ENCODE results near the gene ATP5PO.

DNA sequence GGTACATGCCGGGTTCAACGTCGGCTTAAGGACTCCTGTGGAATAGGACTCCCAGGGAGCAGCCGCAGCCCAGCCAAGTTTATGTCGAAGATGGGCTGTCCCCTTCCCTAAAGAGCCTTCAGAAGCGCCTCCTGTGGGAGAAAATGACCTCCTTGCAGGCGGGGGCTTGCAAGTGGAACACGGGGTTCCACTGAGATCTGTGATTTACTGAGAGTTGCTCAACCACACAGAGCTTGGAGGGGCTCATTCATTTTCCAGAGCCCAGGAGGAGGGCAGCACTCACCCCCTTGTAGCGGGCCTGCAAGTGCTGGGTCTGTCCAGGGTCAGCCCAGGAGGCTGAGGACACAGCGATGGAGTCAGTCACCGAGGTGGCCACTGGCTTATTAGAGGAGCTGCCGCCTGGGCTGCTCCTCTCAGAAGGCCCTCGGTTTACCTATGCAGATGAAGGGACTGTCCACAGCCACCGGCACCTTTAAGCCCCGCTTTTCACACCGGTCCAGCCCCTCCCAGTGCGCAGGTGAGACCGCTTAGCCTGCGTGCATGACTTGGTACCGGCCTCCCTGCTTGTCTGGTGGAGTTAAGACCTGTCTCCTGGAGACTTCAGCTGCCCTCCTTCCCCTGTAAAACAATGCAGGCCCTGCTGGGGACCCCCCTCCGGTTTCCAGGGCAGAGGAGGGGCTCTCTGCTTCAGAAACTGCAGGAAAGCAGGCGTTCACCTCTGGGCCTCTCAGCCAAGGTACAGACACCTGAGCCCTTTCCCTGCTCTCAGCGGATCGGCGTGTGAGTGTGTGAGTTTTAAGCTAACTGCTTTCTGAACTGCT, 57.5 kb downstream of the ATP5PO start:
- TF ChIP-seq, protein P1, sequence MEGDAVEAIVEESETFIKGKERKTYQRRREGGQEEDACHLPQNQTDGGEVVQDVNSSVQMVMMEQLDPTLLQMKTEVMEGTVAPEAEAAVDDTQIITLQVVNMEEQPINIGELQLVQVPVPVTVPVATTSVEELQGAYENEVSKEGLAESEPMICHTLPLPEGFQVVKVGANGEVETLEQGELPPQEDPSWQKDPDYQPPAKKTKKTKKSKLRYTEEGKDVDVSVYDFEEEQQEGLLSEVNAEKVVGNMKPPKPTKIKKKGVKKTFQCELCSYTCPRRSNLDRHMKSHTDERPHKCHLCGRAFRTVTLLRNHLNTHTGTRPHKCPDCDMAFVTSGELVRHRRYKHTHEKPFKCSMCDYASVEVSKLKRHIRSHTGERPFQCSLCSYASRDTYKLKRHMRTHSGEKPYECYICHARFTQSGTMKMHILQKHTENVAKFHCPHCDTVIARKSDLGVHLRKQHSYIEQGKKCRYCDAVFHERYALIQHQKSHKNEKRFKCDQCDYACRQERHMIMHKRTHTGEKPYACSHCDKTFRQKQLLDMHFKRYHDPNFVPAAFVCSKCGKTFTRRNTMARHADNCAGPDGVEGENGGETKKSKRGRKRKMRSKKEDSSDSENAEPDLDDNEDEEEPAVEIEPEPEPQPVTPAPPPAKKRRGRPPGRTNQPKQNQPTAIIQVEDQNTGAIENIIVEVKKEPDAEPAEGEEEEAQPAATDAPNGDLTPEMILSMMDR (IDR thresholded peaks at IDR 0.05), result no peak
- no peak for TF ChIP-seq POLR2A (IDR thresholded peaks at IDR 0.05)
